Measurements from ENCODE around the gene CST9. TPM values are rescaled to one million over a fixed set of nuclear protein-coding genes. Genes with fewer than 3 reads are reported as not detected.

CST9 gene
- total RNA-seq, 1 experiment from 2014 or later = not detected

DNA sequence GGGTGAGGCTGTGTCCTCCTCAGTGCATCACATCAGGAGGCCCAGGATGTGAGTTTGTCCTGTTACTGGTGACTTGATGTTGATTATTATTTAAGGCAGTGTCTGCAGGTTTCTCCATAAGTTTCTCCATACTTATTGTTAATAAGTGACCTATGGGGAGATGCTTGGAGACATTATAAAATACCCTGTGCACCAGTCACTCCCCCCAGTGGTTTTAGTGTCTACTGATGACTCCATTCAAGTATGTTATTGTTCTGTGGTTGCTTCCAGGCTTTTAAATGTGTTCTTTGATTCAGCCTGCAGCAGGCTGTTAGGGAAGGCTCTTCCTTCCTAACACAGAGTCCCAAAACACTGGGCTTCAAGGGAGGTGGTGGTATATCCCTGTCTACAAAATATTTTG is 46.7 kb upstream of the CST9 start:
- Histone ChIP-seq H3K79me2 (ENCODE audit: insufficient read depth, low read length) (no peaks in the 10 kb centered on the region), H3K9ac (ENCODE audit: low read length) (no peak overlapping the region), H4K20me1 (ENCODE audit: insufficient read depth) (no peaks in the 10 kb centered on the region), H3K27me3 (ENCODE audit: insufficient read depth, low read length) (no peaks in the 10 kb centered on the region), H3K9me2 (ENCODE audit: insufficient read depth) (no peaks in the 10 kb centered on the region), H3K36me3 (ENCODE audit: control insufficient read depth in 1 of 2, insufficient read depth in 2 of 2, low read length in 2 of 2) (no peaks in the 10 kb centered on the region), H3K9me3 (ENCODE audit: control insufficient read depth in 1 of 2, insufficient read depth in 1 of 2, low read depth in 1 of 2, low read length in 2 of 2) (no peaks in the 10 kb centered on the region), H3K4me1 (ENCODE audit: control insufficient read depth in 1 of 2, insufficient read depth in 2 of 2, low read length in 2 of 2) (no peaks in the 10 kb centered on the region), H3K27ac (ENCODE audit: low read depth, low read length) (no peak overlapping the region), H2AFZ (ENCODE audit: low read depth, low read length, poor library complexity, severe bottlenecking) (no peak overlapping the region), H3K4me2 (ENCODE audit: low read length) (no peak overlapping the region), H3K4me3 (replicated peaks in 1 of 2; ENCODE audit: low read depth in 1 of 2, low read length in 2 of 2) (no peak overlapping the region)
- TF ChIP-seq JUND (IDR thresholded peaks at IDR 0.05) = no peak
- no peak for TF ChIP-seq RAD21 (IDR thresholded peaks at IDR 0.05; ENCODE audit: low read depth)
- no peak for TF ChIP-seq SIN3A (IDR thresholded peaks at IDR 0.05; ENCODE audit: low read depth)
- no peak for TF ChIP-seq CBX3 (IDR thresholded peaks at IDR 0.05; ENCODE audit: low read depth)
- TF ChIP-seq YY1 (IDR thresholded peaks at IDR 0.05; ENCODE audit: extremely low read depth, insufficient replicate concordance, low read depth, low read length) = no peak
- no peak for TF ChIP-seq SP1 (IDR thresholded peaks at IDR 0.05; ENCODE audit: low read depth)
- TF ChIP-seq POLR2AphosphoS5 (IDR thresholded peaks at IDR 0.05; ENCODE audit: low read depth, low read length) = no peak
- TF ChIP-seq, protein P1, sequence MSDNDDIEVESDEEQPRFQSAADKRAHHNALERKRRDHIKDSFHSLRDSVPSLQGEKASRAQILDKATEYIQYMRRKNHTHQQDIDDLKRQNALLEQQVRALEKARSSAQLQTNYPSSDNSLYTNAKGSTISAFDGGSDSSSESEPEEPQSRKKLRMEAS (IDR thresholded peaks at IDR 0.05) = no peak
- no peak for TF ChIP-seq FOSL1 (IDR thresholded peaks at IDR 0.05; ENCODE audit: low read depth)
- DNase-seq (ENCODE audit: low read depth, low spot score) (no peak), ATAC-seq (no peak)
- intact Hi-C loops (cut with micrococcal nuclease) = no loop called here
- CTCF ChIA-PET = no interaction called here
- no TSS peak for BruUV-seq (replicated peaks)
- POLR2A ChIA-PET = no interaction called here
- RAD21 ChIA-PET (ENCODE audit: low non-redundant PET in 1 of 2, low total read pairs in 2 of 2, uncharacterized antibody in 2 of 2, unreplicated experiment in 2 of 2) = no interaction called here

GRCh38 chr20:23651117-23651516 is 45.4 kb upstream of the CST9 start:
- ChIA-PET POLR2A (no interaction called here), CTCF (no interaction called here), RAD21 (ENCODE audit: low non-redundant PET in 1 of 2, low total read pairs in 2 of 2, uncharacterized antibody in 2 of 2, unreplicated experiment in 2 of 2) (no interaction called here)
- Histone ChIP-seq H4K20me1 (ENCODE audit: insufficient read depth) (no peaks in the 10 kb centered on the region), H2AFZ (ENCODE audit: low read depth, low read length, poor library complexity, severe bottlenecking) (no peak overlapping the region), H3K27me3 (ENCODE audit: insufficient read depth, low read length) (no peaks in the 10 kb centered on the region), H3K9ac (ENCODE audit: low read length) (no peak overlapping the region), H3K4me1 (ENCODE audit: control insufficient read depth in 1 of 2, insufficient read depth in 2 of 2, low read length in 2 of 2) (no peaks in the 10 kb centered on the region), H3K4me2 (ENCODE audit: low read length) (no peak overlapping the region), H3K9me3 (ENCODE audit: control insufficient read depth in 1 of 2, insufficient read depth in 1 of 2, low read depth in 1 of 2, low read length in 2 of 2) (no peaks in the 10 kb centered on the region), H3K27ac (ENCODE audit: low read depth, low read length) (no peak overlapping the region), H3K36me3 (ENCODE audit: control insufficient read depth in 1 of 2, insufficient read depth in 2 of 2, low read length in 2 of 2) (no peaks in the 10 kb centered on the region), H3K79me2 (ENCODE audit: insufficient read depth, low read length) (no peaks in the 10 kb centered on the region), H3K4me3 (replicated peaks in 1 of 2; ENCODE audit: low read depth in 1 of 2, low read length in 2 of 2) (no peak overlapping the region), H3K9me2 (ENCODE audit: insufficient read depth) (no peaks in the 10 kb centered on the region)
- ATAC-seq (no peak), DNase-seq (ENCODE audit: low read depth, low spot score) (no peak)
- intact Hi-C loops (cut with micrococcal nuclease) = no loop called here
- no peak for TF ChIP-seq EGR1 (IDR thresholded peaks at IDR 0.05; ENCODE audit: low read depth)
- TF ChIP-seq CTCF (IDR thresholded peaks at IDR 0.05 in 2 of 3, conservative IDR thresholded peaks at IDR 0.05 in 1 of 3; ENCODE audit: borderline replicate concordance in 1 of 3, insufficient read depth in 1 of 3, low read depth in 2 of 3, low read length in 2 of 3) = no peak
- no peak for TF ChIP-seq FOSL1 (IDR thresholded peaks at IDR 0.05; ENCODE audit: low read depth)
- TF ChIP-seq CBX3 (IDR thresholded peaks at IDR 0.05; ENCODE audit: low read depth) = no peak
- TF ChIP-seq ELF1 (IDR thresholded peaks at IDR 0.05; ENCODE audit: borderline replicate concordance, low read depth) = no peak
- no peak for TF ChIP-seq POLR2AphosphoS5 (IDR thresholded peaks at IDR 0.05; ENCODE audit: low read depth, low read length)
- BruUV-seq (replicated peaks) = no TSS peak

All from HCT116 (cell line).